ENCODE results near the gene STPG2. TPM values are rescaled to one million over a fixed set of nuclear protein-coding genes. Genes with fewer than 3 reads are reported as not detected.

Gene STPG2
- total and polyA plus RNA-seq, 2 donors (not counting 1 experiment from before 2014, with no cell fraction given), result 0.13 to 0.49 TPM

GRCh38 chr4:97720869-97721432 lies 422.3 kb downstream of the STPG2 start:
- Histone ChIP-seq H2AFZ (ENCODE audit: insufficient read depth, low read depth, low read length, poor library complexity, severe bottlenecking) (no peak overlapping the region), H3K9ac (ENCODE audit: low read length) (no peak overlapping the region), H3K4me1 (ENCODE audit: control insufficient read depth in 2 of 2, insufficient read depth in 2 of 2, low read length in 2 of 2) (no peaks in the 10 kb centered on the region), H3K4me2 (replicated peaks; ENCODE audit: low read depth, low read length, poor library complexity, severe bottlenecking) (no peak overlapping the region), H3K36me3 (replicated peaks in 1 of 2; ENCODE audit: control extremely low read depth in 1 of 2, control insufficient read depth in 1 of 2, extremely low read depth in 1 of 2, insufficient read depth in 2 of 2, low read length in 1 of 2) (no peaks in the 10 kb centered on the region), H3K27ac (ENCODE audit: low read length in 2 of 2) (no peak overlapping the region), H3K9me3 (ENCODE audit: control extremely low read depth in 1 of 3, control insufficient read depth in 2 of 3, insufficient read depth in 1 of 3, low read length in 2 of 3) (no peaks in the 10 kb centered on the region), H3K4me3 (ENCODE audit: control extremely low read depth in 1 of 5, extremely low read depth in 1 of 5, insufficient read depth in 1 of 5, low read depth in 2 of 5, low read length in 4 of 5) (no peak overlapping the region), H3K27me3 (replicated peaks in 1 of 4; ENCODE audit: control extremely low read depth in 1 of 4, control insufficient read depth in 3 of 4, insufficient read depth in 4 of 4, low read length in 3 of 4) (no peaks in the 10 kb centered on the region), H3K79me2 (ENCODE audit: control insufficient read depth, insufficient read depth, low read length) (no peaks in the 10 kb centered on the region), H4K20me1 (ENCODE audit: control insufficient read depth, insufficient read depth, low read length, poor library complexity, severe bottlenecking) (no peaks in the 10 kb centered on the region)
- H3K9me3 Mint-ChIP-seq (ENCODE audit: insufficient read depth), result no peaks in the 10 kb centered on the region
- intact Hi-C loops (cut with micrococcal nuclease), result no loop called here
- ATAC-seq (ENCODE audit: low read depth), result no peak
- no peak overlapping the region for H3K4me3 Mint-ChIP-seq
- H3K27ac Mint-ChIP-seq, result no peak overlapping the region
- no CpG with 5 or more reads among the region's 4 CpGs for WGBS (ENCODE audit: insufficient coverage)
- TF ChIP-seq EZH2 (IDR thresholded peaks at IDR 0.05; ENCODE audit: borderline replicate concordance, insufficient read depth, low read depth, low read length, poor library complexity, severe bottlenecking), result no peak
- POLR2A ChIA-PET, result no interaction called here
- no peaks in the 10 kb centered on the region for H3K4me1 Mint-ChIP-seq
- CTCF ChIA-PET, result no interaction called here
- H3K27me3 Mint-ChIP-seq, result no peaks in the 10 kb centered on the region
- DNase-seq, result no peak

GRCh38 chr4:97691111-97691605 lies 452.1 kb downstream of the STPG2 start:
- WGBS (ENCODE audit: insufficient coverage), result 70% methylated on average over 2 of the region's 3 CpGs
- Mint-ChIP-seq H3K27me3 (no peaks in the 10 kb centered on the region), H3K4me1 (no peaks in the 10 kb centered on the region), H3K27ac (no peak overlapping the region), H3K4me3 (no peak overlapping the region), H3K9me3 (ENCODE audit: insufficient read depth) (no peaks in the 10 kb centered on the region)
- Histone ChIP-seq H2AFZ (ENCODE audit: insufficient read depth, low read depth, low read length, poor library complexity, severe bottlenecking) (no peak overlapping the region), H3K9ac (ENCODE audit: low read length) (no peak overlapping the region), H3K36me3 (replicated peaks in 1 of 2; ENCODE audit: control extremely low read depth in 1 of 2, control insufficient read depth in 1 of 2, extremely low read depth in 1 of 2, insufficient read depth in 2 of 2, low read length in 1 of 2) (no peaks in the 10 kb centered on the region), H3K4me2 (replicated peaks; ENCODE audit: low read depth, low read length, poor library complexity, severe bottlenecking) (no peak overlapping the region), H3K27me3 (replicated peaks in 1 of 4; ENCODE audit: control extremely low read depth in 1 of 4, control insufficient read depth in 3 of 4, insufficient read depth in 4 of 4, low read length in 3 of 4) (no peaks in the 10 kb centered on the region), H3K4me1 (ENCODE audit: control insufficient read depth in 2 of 2, insufficient read depth in 2 of 2, low read length in 2 of 2) (no peaks in the 10 kb centered on the region), H4K20me1 (ENCODE audit: control insufficient read depth, insufficient read depth, low read length, poor library complexity, severe bottlenecking) (no peaks in the 10 kb centered on the region), H3K4me3 (ENCODE audit: control extremely low read depth in 1 of 5, extremely low read depth in 1 of 5, insufficient read depth in 1 of 5, low read depth in 2 of 5, low read length in 4 of 5) (no peak overlapping the region), H3K79me2 (ENCODE audit: control insufficient read depth, insufficient read depth, low read length) (no peaks in the 10 kb centered on the region), H3K9me3 (ENCODE audit: control extremely low read depth in 1 of 3, control insufficient read depth in 2 of 3, insufficient read depth in 1 of 3, low read length in 2 of 3) (peaks cover 0 to 8% (median 4%) of the 10 kb centered on the region in 3 donors), H3K27ac (ENCODE audit: low read length in 2 of 2) (no peak overlapping the region)
- DNase-seq (no peak), ATAC-seq (ENCODE audit: low read depth) (no peak)
- CTCF ChIA-PET, result no interaction called here
- TF ChIP-seq CTCF (IDR thresholded peaks at IDR 0.05) (no peak), EZH2 (IDR thresholded peaks at IDR 0.05; ENCODE audit: borderline replicate concordance, insufficient read depth, low read depth, low read length, poor library complexity, severe bottlenecking) (no peak)
- POLR2A ChIA-PET, result no interaction called here
- intact Hi-C loops (cut with micrococcal nuclease), result no loop called here

Measured in B cell (primary cell).